Thoracic aorta (tissue), 2 donors: ENCODE data around the gene RPS16. TPM values are rescaled to one million over a fixed set of nuclear protein-coding genes. Genes with fewer than 3 reads are reported as not detected.

Source experiments
- ATAC-seq: fragments of 150-250 bp; one replicate; pipeline ENCODE4 v1.8.0; 2017; ENCODE audit warnings: low read depth; ENCODE audit not compliant: insufficient number of reproducible peaks, low FRiP score
- DNase-seq: peaks from one replicate; pipeline ENCODE4 v3.0.0-alpha.2; 2020; ENCODE audit warnings: low spot score
- H3K27ac ChIP-seq, 2 donors: fragments of 200-600 bp; sonication (generic); 1 replicate in 1 of 2; 2 replicates in 1 of 2; pipeline ENCODE4 v1.5.1; 2016; ENCODE audit warnings: mild to moderate bottlenecking in 2 of 2, moderate library complexity in 2 of 2
- H3K27me3 ChIP-seq: fragments of 200-600 bp; sonication (generic); replicated peaks from 2 replicates; pipeline ENCODE4 v1.6.0; 2016; ENCODE audit warnings: mild to moderate bottlenecking; ENCODE audit not compliant: insufficient read depth
- H3K36me3 ChIP-seq: fragments of 200-600 bp; sonication (generic); one replicate; pipeline ENCODE4 v1.5.1; 2016
- H3K4me1 ChIP-seq, 2 donors: fragments of 200-600 bp; sonication (generic); 1 replicate in 1 of 2; 2 replicates in 1 of 2; pipeline versions ENCODE4 v1.5.1 to v1.6.0; 2016; ENCODE audit warnings: low read depth in 2 of 2, mild to moderate bottlenecking in 1 of 2; ENCODE audit not compliant: control insufficient read depth in 1 of 2
- H3K4me3 ChIP-seq: fragments of 200-600 bp; sonication (generic); 2 replicates; pipeline ENCODE4 v1.5.1; 2016; ENCODE audit warnings: mild to moderate bottlenecking
- H3K9me3 ChIP-seq: fragments of 200-600 bp; sonication (generic); 2 replicates; pipeline ENCODE4 v1.5.1; 2016
- total RNA-seq, 2 donors: library from RNA; depleted of rRNA; stranded (reverse); fragments of >200 nt; gene quantifications; one replicate each; pipeline versions ENCODE4 v1.1.0 to v1.2.3, GENCODE V29; 2016
- TF ChIP-seq, protein P1 (sequence below): fragments of 200-600 bp; sonication (generic); IDR thresholded peaks from one replicate; pipeline ENCODE4 v1.5.1; 2019; ENCODE audit warnings: antibody characterized with exemption

RPS16 gene
- total RNA-seq, 2 donors from 2014 or later: 716 to 775 TPM

- Histone ChIP-seq H3K36me3 (peaks cover 72% of the 10 kb centered on the region), H3K4me3 (no peak overlapping the region), H3K9me3 (no peaks in the 10 kb centered on the region), H3K4me1 (no peaks in the 10 kb centered on the region), H3K27ac (no peak overlapping the region), H3K27me3 (no peaks in the 10 kb centered on the region)
- no peak for ATAC-seq
- no peak for DNase-seq
- TF ChIP-seq, protein P1, sequence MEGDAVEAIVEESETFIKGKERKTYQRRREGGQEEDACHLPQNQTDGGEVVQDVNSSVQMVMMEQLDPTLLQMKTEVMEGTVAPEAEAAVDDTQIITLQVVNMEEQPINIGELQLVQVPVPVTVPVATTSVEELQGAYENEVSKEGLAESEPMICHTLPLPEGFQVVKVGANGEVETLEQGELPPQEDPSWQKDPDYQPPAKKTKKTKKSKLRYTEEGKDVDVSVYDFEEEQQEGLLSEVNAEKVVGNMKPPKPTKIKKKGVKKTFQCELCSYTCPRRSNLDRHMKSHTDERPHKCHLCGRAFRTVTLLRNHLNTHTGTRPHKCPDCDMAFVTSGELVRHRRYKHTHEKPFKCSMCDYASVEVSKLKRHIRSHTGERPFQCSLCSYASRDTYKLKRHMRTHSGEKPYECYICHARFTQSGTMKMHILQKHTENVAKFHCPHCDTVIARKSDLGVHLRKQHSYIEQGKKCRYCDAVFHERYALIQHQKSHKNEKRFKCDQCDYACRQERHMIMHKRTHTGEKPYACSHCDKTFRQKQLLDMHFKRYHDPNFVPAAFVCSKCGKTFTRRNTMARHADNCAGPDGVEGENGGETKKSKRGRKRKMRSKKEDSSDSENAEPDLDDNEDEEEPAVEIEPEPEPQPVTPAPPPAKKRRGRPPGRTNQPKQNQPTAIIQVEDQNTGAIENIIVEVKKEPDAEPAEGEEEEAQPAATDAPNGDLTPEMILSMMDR: no peak
These were observed 37.1 kb upstream of the RPS16 start for GRCh38 chr19:39472746-39473442.

GRCh38 chr19:39471756-39472536 is 36.2 kb upstream of the RPS16 start:
- no peaks in the 10 kb centered on the region for H3K9me3 ChIP-seq
- H3K4me3 ChIP-seq: no peak overlapping the region
- H3K27me3 ChIP-seq: no peaks in the 10 kb centered on the region
- H3K36me3 ChIP-seq: peaks cover 79% of the 10 kb centered on the region
- TF ChIP-seq, protein P1: no peak
- H3K4me1 ChIP-seq: no peaks in the 10 kb centered on the region
- no peak for DNase-seq
- ATAC-seq: no peak
- H3K27ac ChIP-seq: no peak overlapping the region

DNA sequence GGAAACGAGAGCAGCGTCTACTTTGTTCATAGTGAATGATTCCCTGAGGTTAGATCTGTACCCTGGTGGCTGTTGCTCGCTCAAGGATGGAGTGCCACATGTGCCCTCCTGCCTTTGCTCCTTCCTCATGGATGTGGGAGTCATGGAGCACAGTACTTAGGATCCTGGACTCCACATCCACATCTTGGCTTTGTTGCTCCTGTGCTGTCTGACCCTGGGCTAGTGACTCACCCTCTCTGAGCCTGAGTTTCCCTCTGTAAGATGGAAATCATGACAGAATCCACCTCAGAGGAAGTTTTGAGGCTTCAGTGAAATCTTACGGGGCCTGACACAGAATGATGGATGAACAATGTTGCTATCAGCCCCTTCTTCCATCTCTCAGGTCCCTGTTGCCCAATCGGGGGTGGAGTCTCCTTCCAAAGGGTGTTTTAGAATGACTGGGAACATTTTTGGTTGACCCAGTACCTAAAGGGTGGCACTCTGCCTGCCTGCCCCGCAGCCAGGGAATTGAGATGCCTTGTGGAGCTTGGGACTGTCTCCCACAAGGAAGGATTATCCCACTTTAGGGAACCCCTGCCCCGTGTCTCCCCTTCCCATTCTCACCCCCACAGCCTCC is 35.1 kb upstream of the RPS16 start:
- no peaks in the 10 kb centered on the region for H3K27me3 ChIP-seq
- H3K4me1 ChIP-seq: no peaks in the 10 kb centered on the region
- TF ChIP-seq, protein P1: no peak
- DNase-seq (no peak), ATAC-seq (no peak)
- no peak overlapping the region for H3K4me3 ChIP-seq
- H3K27ac ChIP-seq: no peak overlapping the region
- peaks cover 84% of the 10 kb centered on the region for H3K36me3 ChIP-seq
- H3K9me3 ChIP-seq: no peaks in the 10 kb centered on the region

DNA sequence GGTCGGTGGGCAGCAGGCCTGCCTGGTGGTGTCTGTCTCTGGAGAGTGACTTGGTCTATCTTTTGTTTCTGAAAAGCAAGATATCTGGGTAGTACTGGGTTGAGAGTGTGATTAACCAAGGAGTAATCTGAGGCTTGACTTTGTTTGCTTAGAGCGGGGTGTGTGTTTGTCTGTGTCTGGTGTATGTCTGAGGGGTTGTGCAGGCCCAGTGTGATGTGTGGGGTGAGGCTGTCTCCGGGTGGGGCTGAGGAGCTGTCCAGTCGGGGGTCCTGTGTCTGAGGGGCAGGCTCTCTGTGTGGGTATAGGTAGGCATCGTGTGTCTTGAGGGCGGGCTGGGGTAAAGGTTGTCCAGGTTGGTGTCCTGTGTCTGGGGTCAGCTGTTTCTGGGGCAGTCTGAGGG is 33.8 kb upstream of the RPS16 start:
- no peak overlapping the region for H3K27ac ChIP-seq
- H3K4me3 ChIP-seq: no peak overlapping the region
- TF ChIP-seq, protein P1: no peak
- H3K4me1 ChIP-seq: no peaks in the 10 kb centered on the region
- no peak for ATAC-seq
- H3K27me3 ChIP-seq: no peaks in the 10 kb centered on the region
- H3K9me3 ChIP-seq: no peaks in the 10 kb centered on the region
- DNase-seq: no peak
- H3K36me3 ChIP-seq: peaks cover 90% of the 10 kb centered on the region

DNA sequence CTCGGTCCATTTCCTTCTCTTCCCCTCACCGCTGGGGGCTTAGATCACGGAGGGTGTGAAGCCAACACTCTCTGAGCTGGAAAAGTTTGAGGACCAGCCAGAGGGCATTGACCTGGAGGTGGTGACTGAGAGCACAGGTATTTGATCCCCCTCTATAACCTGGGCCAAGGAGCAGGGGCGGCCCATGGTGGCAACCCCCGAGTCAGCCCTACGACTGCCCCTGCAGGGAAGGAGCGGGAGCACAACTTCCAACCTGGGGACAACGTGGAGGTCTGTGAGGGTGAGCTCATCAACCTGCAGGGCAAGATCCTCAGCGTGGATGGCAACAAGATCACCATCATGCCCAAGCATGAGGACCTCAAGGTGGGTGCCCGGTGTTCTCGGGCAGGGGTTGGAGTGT is 33.3 kb upstream of the RPS16 start:
- Histone ChIP-seq H3K4me1 (no peaks in the 10 kb centered on the region), H3K27me3 (no peaks in the 10 kb centered on the region), H3K36me3 (peaks cover 89% of the 10 kb centered on the region), H3K4me3 (no peak overlapping the region), H3K27ac (no peak overlapping the region), H3K9me3 (no peaks in the 10 kb centered on the region)
- ATAC-seq (no peak), DNase-seq (no peak)
- TF ChIP-seq, protein P1: no peak
